Gastroesophageal sphincter (tissue), 3 donors: ENCODE data around the gene DUSP18.
"Not testable (repeated sequence)": the region's sequence is repeated elsewhere in the genome, so short reads cannot be mapped to it uniquely, and the experiment has no call there.

Experiments
- EP300 ChIP-seq: sonication (generic); formaldehyde crosslinking; IDR thresholded peaks from one replicate; pipeline ENCODE4 v1.6.1; 2017; ENCODE audit warnings: antibody characterized with exemption, mild to moderate bottlenecking
- POLR2A ChIP-seq, 2 donors: fragments of 450-650 bp; IDR thresholded peaks; one replicate each; pipeline ENCODE4 v1.6.1; 2017; ENCODE audit warnings: antibody characterized with exemption in 2 of 2, mild to moderate bottlenecking in 2 of 2, moderate library complexity in 1 of 2
- POLR2AphosphoS5 ChIP-seq: sonication (generic); formaldehyde crosslinking; IDR thresholded peaks from one replicate; pipeline ENCODE4 v1.6.1; 2017; ENCODE audit warnings: antibody characterized with exemption
- TF ChIP-seq, protein P1 (sequence below), 4 experiments: fragments of 200-600 bp in 2 of 4; fragments of 450-650 bp in 2 of 4; sonication (generic) in 1 of 4; IDR thresholded peaks; one replicate each; pipeline ENCODE4 v1.5.1; 2017 to 2019; ENCODE audit warnings: antibody characterized with exemption in 4 of 4, mild to moderate bottlenecking in 2 of 4, moderate library complexity in 2 of 4

DNA sequence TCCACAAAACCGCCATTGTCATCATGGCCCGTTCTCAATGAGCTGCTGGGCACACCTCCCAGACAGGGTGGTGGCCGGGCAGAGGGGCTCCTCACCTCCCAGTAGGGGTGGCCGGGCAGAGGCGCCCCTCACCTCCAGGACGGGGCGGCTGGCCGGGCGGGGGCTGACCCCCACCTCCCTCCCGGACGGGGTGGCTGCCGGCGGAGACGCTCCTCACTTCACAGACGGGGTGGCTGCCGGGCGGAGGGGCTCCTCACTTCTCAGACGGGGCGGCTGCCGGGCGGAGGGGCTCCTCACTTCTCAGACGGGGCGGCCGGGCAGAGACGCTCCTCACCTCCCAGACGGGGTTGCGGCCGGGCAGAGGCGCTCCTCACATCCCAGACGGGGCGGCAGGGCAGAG lies 36.2 kb downstream of the DUSP18 start:
- TF ChIP-seq POLR2AphosphoS5; POLR2A (IDR thresholded peaks at IDR 0.05); EP300: not testable (repeated sequence)
- TF ChIP-seq, protein P1, sequence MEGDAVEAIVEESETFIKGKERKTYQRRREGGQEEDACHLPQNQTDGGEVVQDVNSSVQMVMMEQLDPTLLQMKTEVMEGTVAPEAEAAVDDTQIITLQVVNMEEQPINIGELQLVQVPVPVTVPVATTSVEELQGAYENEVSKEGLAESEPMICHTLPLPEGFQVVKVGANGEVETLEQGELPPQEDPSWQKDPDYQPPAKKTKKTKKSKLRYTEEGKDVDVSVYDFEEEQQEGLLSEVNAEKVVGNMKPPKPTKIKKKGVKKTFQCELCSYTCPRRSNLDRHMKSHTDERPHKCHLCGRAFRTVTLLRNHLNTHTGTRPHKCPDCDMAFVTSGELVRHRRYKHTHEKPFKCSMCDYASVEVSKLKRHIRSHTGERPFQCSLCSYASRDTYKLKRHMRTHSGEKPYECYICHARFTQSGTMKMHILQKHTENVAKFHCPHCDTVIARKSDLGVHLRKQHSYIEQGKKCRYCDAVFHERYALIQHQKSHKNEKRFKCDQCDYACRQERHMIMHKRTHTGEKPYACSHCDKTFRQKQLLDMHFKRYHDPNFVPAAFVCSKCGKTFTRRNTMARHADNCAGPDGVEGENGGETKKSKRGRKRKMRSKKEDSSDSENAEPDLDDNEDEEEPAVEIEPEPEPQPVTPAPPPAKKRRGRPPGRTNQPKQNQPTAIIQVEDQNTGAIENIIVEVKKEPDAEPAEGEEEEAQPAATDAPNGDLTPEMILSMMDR (IDR thresholded peaks at IDR 0.05), result not testable (repeated sequence)
